Fibroblast of lung (primary cell): ENCODE measurements around the gene CPNE4.

Experiments used
- CTCF ChIP-seq, 2 donors: IDR thresholded peaks in 1 of 2; conservative IDR thresholded peaks in 1 of 2; 1 replicate in 1 of 2; 2 replicates in 1 of 2; pipeline ENCODE4 v1.5.1; 2011 to 2012; ENCODE audit warnings: low read length in 2 of 2, control low read depth in 1 of 2, inconsistent platforms in 1 of 2, low read depth in 1 of 2, mild to moderate bottlenecking in 1 of 2
- EZH2 ChIP-seq: IDR thresholded peaks from 2 replicates; pipeline ENCODE4 v1.5.1; 2012; ENCODE audit warnings: low read length, control low read depth, mild to moderate bottlenecking; ENCODE audit errors: missing control alignments

GRCh38 chr3:131731709-131732108 is 303.1 kb downstream of the CPNE4 start:
- no peak for TF ChIP-seq CTCF (conservative IDR thresholded peaks at IDR 0.05 in 1 of 2, IDR thresholded peaks at IDR 0.05 in 1 of 2; ENCODE audit: low read depth in 1 of 2, low read length in 2 of 2)
- TF ChIP-seq EZH2: no peak
